HCT116 (cell line): ENCODE results near the gene SMAP2. TPM values are rescaled to one million over a fixed set of nuclear protein-coding genes. Genes with fewer than 3 reads are reported as not detected.

Source experiments
- ATAC-seq: fragments of 200-7000 bp; cut with Tn5 transposase; 2 replicates; pipeline ENCODE4 v1.9.1; 2020; ENCODE audit warnings: mild to moderate bottlenecking, moderate library complexity
- BruUV-seq: library from RNA; stranded (reverse); fragments of 400-500 nt; replicated peaks from 2 replicates; lab custom pipeline; 2021; lab: Mats Ljungman, UMichigan
- CTCF ChIA-PET: fragments of 300-600 bp; sonication (Branson Sonifier 250); formaldehyde crosslinking; loops from one replicate; lab custom pipeline; 2021; ENCODE audit warnings: antibody characterized with exemption; lab: Charles Lee
- POLR2A ChIA-PET: fragments of 300-600, 350-600 bp; sonication (Branson Sonifier 250); formaldehyde crosslinking; loops from one replicate; lab custom pipeline; 2021; ENCODE audit warnings: antibody characterized with exemption; lab: Charles Lee
- RAD21 ChIA-PET, 2 experiments: fragments of 300-600 bp; sonication (Branson Sonifier 250); formaldehyde crosslinking; loops; one replicate each; lab custom pipeline; 2023; ENCODE audit warnings: low total read pairs in 2 of 2; ENCODE audit not compliant: uncharacterized antibody in 2 of 2, unreplicated experiment in 2 of 2, low non-redundant PET in 1 of 2; lab: Charles Lee
- DNase-seq: peaks from one replicate; pipeline ENCODE4 v3.0.0-alpha.2; 2010; ENCODE audit warnings: low read depth, low spot score
- H2AFZ ChIP-seq: fragments of 200-600 bp; shearing (Covaris generic), sonication (generic); 2 replicates; pipeline ENCODE4 v1.6.1; 2017; ENCODE audit warnings: low read depth, mixed run types, mixed read lengths, antibody characterized with exemption, low read length; ENCODE audit not compliant: poor library complexity, severe bottlenecking
- H3K27ac ChIP-seq: 2 replicates; pipeline ENCODE4 v1.5.1; 2012; ENCODE audit warnings: low read depth, low read length
- H3K27me3 ChIP-seq: fragments of 200-600 bp; sonication (generic); 2 replicates; pipeline ENCODE4 v1.6.1; 2016; ENCODE audit warnings: mixed run types, low read length, mixed read lengths; ENCODE audit not compliant: insufficient read depth
- H3K36me3 ChIP-seq, 2 experiments: fragments of 200-500 bp in 1 of 2; fragments of 200-600 bp in 1 of 2; sonication (Bioruptor generic) in 1 of 2; sonication (generic) in 1 of 2; 2 replicates each; pipeline versions ENCODE4 v1.5.1 to v1.6.1; 2014 to 2016; ENCODE audit warnings: low read length in 2 of 2, inconsistent platforms in 1 of 2, mixed read lengths in 1 of 2, mixed run types in 1 of 2; ENCODE audit not compliant: insufficient read depth in 2 of 2, control insufficient read depth in 1 of 2
- H3K4me1 ChIP-seq, 2 experiments: fragments of 200-600 bp in 1 of 2; sonication (generic) in 1 of 2; 2 replicates each; pipeline versions ENCODE4 v1.5.1 to v1.6.1; 2012 to 2017; ENCODE audit warnings: low read length in 2 of 2, inconsistent platforms in 1 of 2, mild to moderate bottlenecking in 1 of 2, mixed read lengths in 1 of 2, mixed run types in 1 of 2, moderate library complexity in 1 of 2; ENCODE audit not compliant: insufficient read depth in 2 of 2, control insufficient read depth in 1 of 2
- H3K4me2 ChIP-seq: fragments of 200-600 bp; sonication (generic); 2 replicates; pipeline ENCODE4 v1.6.1; 2017; ENCODE audit warnings: mixed run types, low read length, mixed read lengths
- H3K4me3 ChIP-seq, 2 experiments: fragments of 200-600 bp in 1 of 2; sonication (generic) in 1 of 2; replicated peaks in 1 of 2; 2 replicates each; pipeline ENCODE4 v1.5.1; 2011 to 2016; ENCODE audit warnings: low read length in 2 of 2, control low read depth in 1 of 2, low read depth in 1 of 2, mild to moderate bottlenecking in 1 of 2, mixed read lengths in 1 of 2, mixed run types in 1 of 2
- H3K79me2 ChIP-seq: fragments of 200-600 bp; sonication (generic); 2 replicates; pipeline ENCODE4 v1.6.1; 2017; ENCODE audit warnings: mild to moderate bottlenecking, mixed run types, low read length, moderate library complexity, mixed read lengths; ENCODE audit not compliant: insufficient read depth
- H3K9ac ChIP-seq: fragments of 200-600 bp; sonication (generic); 2 replicates; pipeline ENCODE4 v1.6.1; 2016; ENCODE audit warnings: low read length, mixed read lengths
- H3K9me2 ChIP-seq: fragments of 200-600 bp; sonication (generic), shearing (Covaris generic); 2 replicates; pipeline ENCODE4 v1.6.1; 2017; ENCODE audit warnings: mixed run types, mild to moderate bottlenecking, moderate library complexity; ENCODE audit not compliant: insufficient read depth
- H3K9me3 ChIP-seq, 2 experiments: fragments of 200-500 bp in 1 of 2; fragments of 200-600 bp in 1 of 2; sonication (Bioruptor generic) in 1 of 2; sonication (generic) in 1 of 2; 2 replicates each; pipeline ENCODE4 v1.6.1; 2014 to 2017; ENCODE audit warnings: low read length in 2 of 2, mixed read lengths in 2 of 2, inconsistent platforms in 1 of 2, low read depth in 1 of 2, mild to moderate bottlenecking in 1 of 2, mixed run types in 1 of 2, moderate library complexity in 1 of 2; ENCODE audit not compliant: control insufficient read depth in 1 of 2, insufficient read depth in 1 of 2
- H4K20me1 ChIP-seq: fragments of 200-600 bp; sonication (generic), shearing (Covaris generic); 2 replicates; pipeline ENCODE4 v1.6.1; 2017; ENCODE audit warnings: mixed run types, mild to moderate bottlenecking, moderate library complexity; ENCODE audit not compliant: insufficient read depth
- CBX3 ChIP-seq: IDR thresholded peaks from 2 replicates; pipeline ENCODE4 v1.6.1; 2012; ENCODE audit warnings: low read depth
- EGR1 ChIP-seq: IDR thresholded peaks from 2 replicates; pipeline ENCODE4 v1.6.1; 2012; ENCODE audit warnings: low read depth
- ELF1 ChIP-seq: IDR thresholded peaks from 2 replicates; pipeline ENCODE4 v1.6.1; 2012; ENCODE audit warnings: low read depth, borderline replicate concordance
- EZH2 ChIP-seq: fragments of 200-600 bp; sonication (generic); IDR thresholded peaks from 2 replicates; pipeline ENCODE4 v1.6.1; 2017; ENCODE audit warnings: antibody characterized with exemption, mixed run types
- EZH2phosphoT487 ChIP-seq: fragments of 200-600 bp; IDR thresholded peaks from 2 replicates; pipeline ENCODE4 v1.6.1; 2018; ENCODE audit warnings: antibody characterized with exemption, borderline replicate concordance
- JUND ChIP-seq: IDR thresholded peaks from 2 replicates; pipeline ENCODE4 v1.6.1; 2012
- POLR2A ChIP-seq: IDR thresholded peaks from 2 replicates; pipeline ENCODE4 v1.7.0; 2011; ENCODE audit warnings: borderline replicate concordance; ENCODE audit not compliant: insufficient read depth, insufficient read length; ENCODE audit errors: extremely low read depth
- POLR2AphosphoS5 ChIP-seq: IDR thresholded peaks from 2 replicates; pipeline ENCODE4 v1.6.1; 2011; ENCODE audit warnings: mild to moderate bottlenecking, low read depth, low read length, moderate library complexity
- RAD21 ChIP-seq: IDR thresholded peaks from 2 replicates; pipeline ENCODE4 v1.6.1; 2012; ENCODE audit warnings: low read depth, mild to moderate bottlenecking
- SIN3A ChIP-seq: IDR thresholded peaks from 2 replicates; pipeline ENCODE4 v1.6.1; 2012; ENCODE audit warnings: low read depth
- SP1 ChIP-seq: IDR thresholded peaks from 2 replicates; pipeline ENCODE4 v1.6.1; 2012; ENCODE audit warnings: low read depth
- SRF ChIP-seq: IDR thresholded peaks from 2 replicates; pipeline ENCODE4 v1.6.1; 2012; ENCODE audit warnings: low read depth
- TCF7L2 ChIP-seq: IDR thresholded peaks from 2 replicates; pipeline ENCODE4 v1.7.0; 2011; ENCODE audit warnings: borderline replicate concordance, inconsistent platforms; ENCODE audit not compliant: insufficient read depth, insufficient read length; ENCODE audit errors: extremely low read depth
- YY1 ChIP-seq: IDR thresholded peaks from 2 replicates; pipeline ENCODE4 v1.6.1; 2011; ENCODE audit warnings: low read length, low read depth, moderate library complexity, mild to moderate bottlenecking; ENCODE audit not compliant: insufficient replicate concordance; ENCODE audit errors: extremely low read depth
- ZBTB33 ChIP-seq: IDR thresholded peaks from 2 replicates; pipeline ENCODE4 v1.6.1; 2011; ENCODE audit warnings: mild to moderate bottlenecking, low read length, moderate library complexity; ENCODE audit not compliant: insufficient replicate concordance; ENCODE audit errors: extremely low read depth
- ZFX ChIP-seq: fragments of 450-650 bp; IDR thresholded peaks from 2 replicates; pipeline ENCODE4 v1.6.1; 2017
- ZNF274 ChIP-seq: fragments of 200-500 bp; sonication (Bioruptor generic); IDR thresholded peaks from 2 replicates; pipeline ENCODE4 v1.6.1; 2014; ENCODE audit warnings: mild to moderate bottlenecking, low read depth, low read length, inconsistent platforms
- intact Hi-C: fragments of 100-400 bp; cut with micrococcal nuclease; formaldehyde crosslinking; loops from 2 replicates; pipeline ENCODE4 v1.10.0; 2022
- total RNA-seq: library from RNA; stranded (reverse); gene quantifications from one replicate; pipeline ENCODE4 v1.2.1, GENCODE V29; 2021; ENCODE audit not compliant: unreplicated experiment
- TF ChIP-seq, protein P1 (sequence below), 3 experiments: fragments of 200-600 bp in 1 of 3; sonication (generic) in 1 of 3; IDR thresholded peaks in 2 of 3; conservative IDR thresholded peaks in 1 of 3; 2 replicates each; pipeline ENCODE4 v1.5.1; 2012 to 2017; ENCODE audit warnings: low read depth in 2 of 3, low read length in 2 of 3, antibody characterized with exemption in 1 of 3, borderline replicate concordance in 1 of 3, control low read depth in 1 of 3, mild to moderate bottlenecking in 1 of 3, mixed read lengths in 1 of 3, mixed run types in 1 of 3, moderate library complexity in 1 of 3; ENCODE audit not compliant: insufficient read depth in 1 of 3
- TF ChIP-seq, protein P2 (sequence below): IDR thresholded peaks from 2 replicates; pipeline ENCODE4 v1.6.1; 2012
- TF ChIP-seq, protein P3 (sequence below): IDR thresholded peaks from 2 replicates; pipeline ENCODE4 v1.6.1; 2012; ENCODE audit warnings: low read depth

Gene SMAP2
- total RNA-seq, 1 experiment from 2014 or later, result 16.4 TPM

DNA sequence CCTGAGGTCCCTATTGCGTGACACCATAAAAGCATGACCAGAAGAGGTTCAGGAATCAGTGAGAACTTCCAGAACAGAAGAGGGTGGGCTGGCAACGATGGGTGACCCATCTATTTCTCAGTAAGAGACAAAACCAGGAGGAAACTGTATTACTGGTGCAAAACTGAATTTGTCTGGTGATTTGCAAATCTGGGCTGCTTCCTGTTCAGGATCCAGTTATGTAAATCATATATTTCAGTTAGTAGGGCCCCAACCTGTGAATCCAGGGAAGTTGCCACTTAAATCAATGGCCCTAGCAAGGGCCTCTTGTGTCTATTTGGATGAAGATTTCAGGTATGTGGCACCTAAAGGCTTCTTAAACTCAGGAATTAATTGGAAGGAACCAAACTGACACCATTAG, 23.1 kb upstream of the SMAP2 start:
- intact Hi-C loops, result no loop called here
- Histone ChIP-seq H3K27ac (no peak overlapping the region), H3K4me3 (no peak overlapping the region), H3K9me2 (no peaks in the 10 kb centered on the region), H3K79me2 (no peaks in the 10 kb centered on the region), H3K4me2 (no peak overlapping the region), H3K9me3 (no peaks in the 10 kb centered on the region), H3K27me3 (no peaks in the 10 kb centered on the region), H2AFZ (no peak overlapping the region), H3K4me1 (no peaks in the 10 kb centered on the region), H3K9ac (no peak overlapping the region), H3K36me3 (no peaks in the 10 kb centered on the region), H4K20me1 (no peaks in the 10 kb centered on the region)
- DNase-seq (no peak), ATAC-seq (no peak)
- RAD21 ChIA-PET, result no interaction called here
- TF ChIP-seq, protein P1, sequence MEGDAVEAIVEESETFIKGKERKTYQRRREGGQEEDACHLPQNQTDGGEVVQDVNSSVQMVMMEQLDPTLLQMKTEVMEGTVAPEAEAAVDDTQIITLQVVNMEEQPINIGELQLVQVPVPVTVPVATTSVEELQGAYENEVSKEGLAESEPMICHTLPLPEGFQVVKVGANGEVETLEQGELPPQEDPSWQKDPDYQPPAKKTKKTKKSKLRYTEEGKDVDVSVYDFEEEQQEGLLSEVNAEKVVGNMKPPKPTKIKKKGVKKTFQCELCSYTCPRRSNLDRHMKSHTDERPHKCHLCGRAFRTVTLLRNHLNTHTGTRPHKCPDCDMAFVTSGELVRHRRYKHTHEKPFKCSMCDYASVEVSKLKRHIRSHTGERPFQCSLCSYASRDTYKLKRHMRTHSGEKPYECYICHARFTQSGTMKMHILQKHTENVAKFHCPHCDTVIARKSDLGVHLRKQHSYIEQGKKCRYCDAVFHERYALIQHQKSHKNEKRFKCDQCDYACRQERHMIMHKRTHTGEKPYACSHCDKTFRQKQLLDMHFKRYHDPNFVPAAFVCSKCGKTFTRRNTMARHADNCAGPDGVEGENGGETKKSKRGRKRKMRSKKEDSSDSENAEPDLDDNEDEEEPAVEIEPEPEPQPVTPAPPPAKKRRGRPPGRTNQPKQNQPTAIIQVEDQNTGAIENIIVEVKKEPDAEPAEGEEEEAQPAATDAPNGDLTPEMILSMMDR (IDR thresholded peaks at IDR 0.05 in 2 of 3, conservative IDR thresholded peaks at IDR 0.05 in 1 of 3; ENCODE audit: borderline replicate concordance in 1 of 3, insufficient read depth in 1 of 3, low read depth in 2 of 3, low read length in 2 of 3), result no peak
- TF ChIP-seq SRF (no peak), SP1 (no peak), EGR1 (no peak), POLR2A (no peak), POLR2AphosphoS5 (no peak), RAD21 (no peak), TCF7L2 (no peak), EZH2phosphoT487 (no peak), ZNF274 (no peak), EZH2 (no peak), SIN3A (no peak), YY1 (no peak), ZFX (no peak), ZBTB33 (no peak), CBX3 (no peak), JUND (no peak), ELF1 (no peak)
- TF ChIP-seq, protein P2, sequence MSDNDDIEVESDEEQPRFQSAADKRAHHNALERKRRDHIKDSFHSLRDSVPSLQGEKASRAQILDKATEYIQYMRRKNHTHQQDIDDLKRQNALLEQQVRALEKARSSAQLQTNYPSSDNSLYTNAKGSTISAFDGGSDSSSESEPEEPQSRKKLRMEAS, result no peak
- TF ChIP-seq, protein P3, sequence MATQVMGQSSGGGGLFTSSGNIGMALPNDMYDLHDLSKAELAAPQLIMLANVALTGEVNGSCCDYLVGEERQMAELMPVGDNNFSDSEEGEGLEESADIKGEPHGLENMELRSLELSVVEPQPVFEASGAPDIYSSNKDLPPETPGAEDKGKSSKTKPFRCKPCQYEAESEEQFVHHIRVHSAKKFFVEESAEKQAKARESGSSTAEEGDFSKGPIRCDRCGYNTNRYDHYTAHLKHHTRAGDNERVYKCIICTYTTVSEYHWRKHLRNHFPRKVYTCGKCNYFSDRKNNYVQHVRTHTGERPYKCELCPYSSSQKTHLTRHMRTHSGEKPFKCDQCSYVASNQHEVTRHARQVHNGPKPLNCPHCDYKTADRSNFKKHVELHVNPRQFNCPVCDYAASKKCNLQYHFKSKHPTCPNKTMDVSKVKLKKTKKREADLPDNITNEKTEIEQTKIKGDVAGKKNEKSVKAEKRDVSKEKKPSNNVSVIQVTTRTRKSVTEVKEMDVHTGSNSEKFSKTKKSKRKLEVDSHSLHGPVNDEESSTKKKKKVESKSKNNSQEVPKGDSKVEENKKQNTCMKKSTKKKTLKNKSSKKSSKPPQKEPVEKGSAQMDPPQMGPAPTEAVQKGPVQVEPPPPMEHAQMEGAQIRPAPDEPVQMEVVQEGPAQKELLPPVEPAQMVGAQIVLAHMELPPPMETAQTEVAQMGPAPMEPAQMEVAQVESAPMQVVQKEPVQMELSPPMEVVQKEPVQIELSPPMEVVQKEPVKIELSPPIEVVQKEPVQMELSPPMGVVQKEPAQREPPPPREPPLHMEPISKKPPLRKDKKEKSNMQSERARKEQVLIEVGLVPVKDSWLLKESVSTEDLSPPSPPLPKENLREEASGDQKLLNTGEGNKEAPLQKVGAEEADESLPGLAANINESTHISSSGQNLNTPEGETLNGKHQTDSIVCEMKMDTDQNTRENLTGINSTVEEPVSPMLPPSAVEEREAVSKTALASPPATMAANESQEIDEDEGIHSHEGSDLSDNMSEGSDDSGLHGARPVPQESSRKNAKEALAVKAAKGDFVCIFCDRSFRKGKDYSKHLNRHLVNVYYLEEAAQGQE, result no peak
- CTCF ChIA-PET, result no interaction called here
- no TSS peak for BruUV-seq
- POLR2A ChIA-PET, result no interaction called here
